HCEC 1CT (cell line): Measurements from ENCODE around the gene INSL3.
A peak's percentile ranks its signal among the peaks of the same experiment; 100 is the strongest.
"Not testable (repeated sequence)": the region's sequence is repeated elsewhere in the genome, so short reads cannot be mapped to it uniquely, and the experiment has no call there.

Source experiments
- DNase-seq: peaks from one replicate; pipeline ENCODE4 v3.0.0-alpha.2; 2017

INSL3 gene

GRCh38 chr19:17811103-17811502 is 10.2 kb downstream of the INSL3 start:
- DNase-seq, result no peak

GRCh38 chr19:17807731-17808316 is 13.5 kb downstream of the INSL3 start:
- DNase-seq, result no peak

- DNase-seq, result peak; percentile 7
Observed at GRCh38 chr19:17806945-17807344, 14.4 kb downstream of the INSL3 start.

GRCh38 chr19:17805427-17805826 is 15.9 kb downstream of the INSL3 start:
- DNase-seq, result no peak

- no peak for DNase-seq
Observed at GRCh38 chr19:17803264-17803896, 17.9 kb downstream of the INSL3 start.

GRCh38 chr19:17802137-17802858 is 19.0 kb downstream of the INSL3 start:
- DNase-seq, result no peak

GRCh38 chr19:17798599-17798998 is 22.7 kb downstream of the INSL3 start:
- DNase-seq, result not testable (repeated sequence)

- peak; percentile 2 for DNase-seq
Observed at GRCh38 chr19:17797424-17798201, 23.7 kb downstream of the INSL3 start.

GRCh38 chr19:17796838-17797423 is 24.4 kb downstream of the INSL3 start:
- no peak for DNase-seq

- DNase-seq, result no peak
Observed at GRCh38 chr19:17796013-17796837, 25.1 kb downstream of the INSL3 start.

GRCh38 chr19:17795495-17795856 is 25.8 kb downstream of the INSL3 start:
- DNase-seq, result no peak

- DNase-seq, result no peak
Observed at GRCh38 chr19:17794731-17795494, 26.4 kb downstream of the INSL3 start, which contains the start of gene B3GNT3. B3GNT3 (plus strand) TSS chr19:17795138; CDS start chr19:17807808, 12,670 bp downstream.

- DNase-seq, result no peak
Observed at GRCh38 chr19:17794412-17794730, 26.9 kb downstream of the INSL3 start.

GRCh38 chr19:17790059-17790780 is 31.1 kb downstream of the INSL3 start:
- no peak for DNase-seq

GRCh38 chr19:17788632-17789031 is 32.7 kb downstream of the INSL3 start:
- DNase-seq, result no peak

- no peak for DNase-seq
Observed at GRCh38 chr19:17787274-17787913, 33.9 kb downstream of the INSL3 start.

GRCh38 chr19:17784201-17785008 is 36.9 kb downstream of the INSL3 start:
- no peak for DNase-seq

GRCh38 chr19:17783721-17784120 is 37.6 kb downstream of the INSL3 start:
- DNase-seq, result not testable (repeated sequence)

GRCh38 chr19:17780781-17781180 is 40.5 kb downstream of the INSL3 start:
- DNase-seq, result no peak
